GM18511 (cell line): ENCODE results near the gene SLC66A2.

Experiments
- ATAC-seq: cut with Tn5 transposase; IDR thresholded peaks from one replicate; pipeline ENCODE4 v1.9.1; 2021; ENCODE audit warnings: mild to moderate bottlenecking, moderate library complexity; ENCODE audit not compliant: unreplicated experiment

The SLC66A2 gene

GRCh38 chr18:79921984-79922965, 29.2 kb downstream of the SLC66A2 start:
- ATAC-seq, result no peak

GRCh38 chr18:79919089-79919488, 32.4 kb downstream of the SLC66A2 start:
- ATAC-seq, result no peak

GRCh38 chr18:79918615-79919011, 32.8 kb downstream of the SLC66A2 start:
- ATAC-seq, result no peak

GRCh38 chr18:79917853-79918614, 33.4 kb downstream of the SLC66A2 start:
- no peak for ATAC-seq

GRCh38 chr18:79917169-79917852, 34.1 kb downstream of the SLC66A2 start:
- ATAC-seq, result no peak

- ATAC-seq, result no peak
Measured at GRCh38 chr18:79916546-79917168, 34.8 kb downstream of the SLC66A2 start.

GRCh38 chr18:79916128-79916494, 35.3 kb downstream of the SLC66A2 start:
- ATAC-seq, result no peak

GRCh38 chr18:79915161-79916127, 36.0 kb downstream of the SLC66A2 start:
- ATAC-seq, result no peak

GRCh38 chr18:79914614-79915160, 36.8 kb downstream of the SLC66A2 start:
- ATAC-seq, result no peak

- ATAC-seq, result no peak
Measured at GRCh38 chr18:79912994-79913831, 38.2 kb downstream of the SLC66A2 start.

GRCh38 chr18:79912409-79912991, 39.0 kb downstream of the SLC66A2 start:
- ATAC-seq, result no peak

GRCh38 chr18:79911344-79912270, 39.8 kb downstream of the SLC66A2 start:
- no peak for ATAC-seq

- no peak for ATAC-seq
Measured at GRCh38 chr18:79910563-79911343, 40.7 kb downstream of the SLC66A2 start.

- ATAC-seq, result no peak
Measured at GRCh38 chr18:79906706-79907105, 44.7 kb downstream of the SLC66A2 start.

- ATAC-seq, result no peak
Measured at GRCh38 chr18:79905993-79906392, 45.5 kb downstream of the SLC66A2 start.

- no peak for ATAC-seq
Measured at GRCh38 chr18:79905389-79905911, 46.0 kb downstream of the SLC66A2 start.
